NB4 (cell line): ENCODE results near the gene ZNF787.

Experiments
- MYC ChIP-seq: IDR thresholded peaks from 2 replicates; pipeline ENCODE4 v1.6.1; 2011; ENCODE audit warnings: low read depth, low read length
- POLR2A ChIP-seq: IDR thresholded peaks from 2 replicates; pipeline ENCODE4 v1.6.1; 2011; ENCODE audit warnings: mild to moderate bottlenecking; ENCODE audit not compliant: insufficient read length; ENCODE audit errors: extremely low read depth
- TF ChIP-seq, protein P1 (sequence below): IDR thresholded peaks from one replicate; pipeline ENCODE4 v1.5.1; 2012; ENCODE audit warnings: low read depth, low read length
- TF ChIP-seq, protein P2 (sequence below): IDR thresholded peaks from 2 replicates; pipeline ENCODE4 v1.6.1; 2011; ENCODE audit warnings: low read depth, low read length

DNA sequence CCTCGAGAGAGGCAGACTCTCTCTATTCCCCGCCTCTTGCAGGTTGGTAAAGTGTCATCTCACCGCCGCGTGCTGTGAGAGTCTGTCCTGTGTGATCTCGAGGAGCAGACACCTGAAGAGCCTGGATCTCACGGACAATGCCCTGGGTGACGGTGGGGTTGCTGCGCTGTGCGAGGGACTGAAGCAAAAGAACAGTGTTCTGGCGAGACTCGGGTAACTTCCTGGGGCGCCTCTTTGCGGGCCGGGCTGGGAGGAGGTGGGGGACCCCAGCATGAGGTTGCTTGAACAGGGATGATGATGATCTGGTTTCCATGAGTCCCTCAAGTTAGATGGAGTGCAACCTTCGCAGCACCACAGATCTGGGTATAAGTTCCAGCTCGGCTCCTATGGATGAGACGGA lies 67.5 kb downstream of the ZNF787 start:
- TF ChIP-seq, protein P1, sequence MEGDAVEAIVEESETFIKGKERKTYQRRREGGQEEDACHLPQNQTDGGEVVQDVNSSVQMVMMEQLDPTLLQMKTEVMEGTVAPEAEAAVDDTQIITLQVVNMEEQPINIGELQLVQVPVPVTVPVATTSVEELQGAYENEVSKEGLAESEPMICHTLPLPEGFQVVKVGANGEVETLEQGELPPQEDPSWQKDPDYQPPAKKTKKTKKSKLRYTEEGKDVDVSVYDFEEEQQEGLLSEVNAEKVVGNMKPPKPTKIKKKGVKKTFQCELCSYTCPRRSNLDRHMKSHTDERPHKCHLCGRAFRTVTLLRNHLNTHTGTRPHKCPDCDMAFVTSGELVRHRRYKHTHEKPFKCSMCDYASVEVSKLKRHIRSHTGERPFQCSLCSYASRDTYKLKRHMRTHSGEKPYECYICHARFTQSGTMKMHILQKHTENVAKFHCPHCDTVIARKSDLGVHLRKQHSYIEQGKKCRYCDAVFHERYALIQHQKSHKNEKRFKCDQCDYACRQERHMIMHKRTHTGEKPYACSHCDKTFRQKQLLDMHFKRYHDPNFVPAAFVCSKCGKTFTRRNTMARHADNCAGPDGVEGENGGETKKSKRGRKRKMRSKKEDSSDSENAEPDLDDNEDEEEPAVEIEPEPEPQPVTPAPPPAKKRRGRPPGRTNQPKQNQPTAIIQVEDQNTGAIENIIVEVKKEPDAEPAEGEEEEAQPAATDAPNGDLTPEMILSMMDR, result no peak
- TF ChIP-seq, protein P2, sequence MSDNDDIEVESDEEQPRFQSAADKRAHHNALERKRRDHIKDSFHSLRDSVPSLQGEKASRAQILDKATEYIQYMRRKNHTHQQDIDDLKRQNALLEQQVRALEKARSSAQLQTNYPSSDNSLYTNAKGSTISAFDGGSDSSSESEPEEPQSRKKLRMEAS, result no peak
- TF ChIP-seq POLR2A (no peak), MYC (no peak)
